ENCODE measurements around the gene ACADSB.

GRCh38 chr10:122998934-122999333, 9.9 kb upstream of the ACADSB start:
- TF ChIP-seq CTCF (IDR thresholded peaks at IDR 0.05), result no peak
- TF ChIP-seq POLR2A (IDR thresholded peaks at IDR 0.05), result no peak
